OCI-LY7 (cell line): ENCODE measurements around the gene AFDN. TPM values are rescaled to one million over a fixed set of nuclear protein-coding genes. Genes with fewer than 3 reads are reported as not detected.

Experiments
- BruUV-seq: library from RNA; stranded (reverse); fragments of 400-500 nt; replicated peaks from 2 replicates; lab custom pipeline; 2021; lab: Mats Ljungman, UMichigan
- CTCF ChIA-PET: fragments of 300-600 bp; sonication (Branson Sonifier 250); formaldehyde crosslinking; loops from one replicate; lab custom pipeline; 2022; ENCODE audit warnings: antibody characterized with exemption; ENCODE audit not compliant: unreplicated experiment; lab: Charles Lee
- POLR2A ChIA-PET: fragments of 300-600 bp; sonication (Branson Sonifier 250); formaldehyde crosslinking; loops from one replicate; lab custom pipeline; 2022; ENCODE audit warnings: antibody characterized with exemption; lab: Charles Lee
- DNase-seq: peaks from one replicate; pipeline ENCODE4 v3.0.0-alpha.2; 2015; ENCODE audit warnings: low spot score
- H2AFZ ChIP-seq: fragments of 200-600 bp; sonication (generic), shearing (Covaris generic); 2 replicates; pipeline ENCODE4 v1.6.1; 2014; ENCODE audit warnings: mild to moderate bottlenecking, antibody characterized with exemption, low read length, moderate library complexity
- H3K27ac ChIP-seq: fragments of 200-600 bp; sonication (generic); 2 replicates; pipeline ENCODE4 v1.5.1; 2014; ENCODE audit warnings: mixed run types, low read depth, mild to moderate bottlenecking, moderate library complexity, low read length, inconsistent platforms; ENCODE audit not compliant: poor library complexity, severe bottlenecking
- H3K36me3 ChIP-seq: fragments of 200-600 bp; sonication (generic); 2 replicates; pipeline ENCODE4 v1.6.1; 2014; ENCODE audit warnings: mild to moderate bottlenecking, antibody characterized with exemption, low read length, moderate library complexity, mixed read lengths; ENCODE audit not compliant: insufficient read depth
- H3K4me1 ChIP-seq: fragments of 200-600 bp; sonication (generic); 2 replicates; pipeline ENCODE4 v1.5.1; 2014; ENCODE audit warnings: mild to moderate bottlenecking, low read length; ENCODE audit not compliant: insufficient read depth, poor library complexity, severe bottlenecking
- H3K4me2 ChIP-seq: fragments of 200-600 bp; sonication (generic); 2 replicates; pipeline ENCODE4 v1.6.1; 2014; ENCODE audit warnings: mild to moderate bottlenecking, low read length
- H3K4me3 ChIP-seq: fragments of 200-600 bp; sonication (generic); 2 replicates; pipeline ENCODE4 v1.5.1; 2014; ENCODE audit warnings: mild to moderate bottlenecking, low read depth, low read length; ENCODE audit not compliant: poor library complexity, severe bottlenecking
- H3K79me2 ChIP-seq: fragments of 200-600 bp; sonication (generic); 2 replicates; pipeline ENCODE4 v1.6.1; 2016; ENCODE audit warnings: low read depth, mild to moderate bottlenecking, low read length, moderate library complexity, mixed read lengths; ENCODE audit not compliant: insufficient read depth
- H3K9me2 ChIP-seq: fragments of 200-600 bp; sonication (generic); 2 replicates; pipeline ENCODE4 v1.6.1; 2016; ENCODE audit warnings: mild to moderate bottlenecking, low read length, mixed read lengths; ENCODE audit not compliant: insufficient read depth
- H3K9me3 ChIP-seq: fragments of 200-600 bp; sonication (generic); 2 replicates; pipeline ENCODE4 v1.6.1; 2014; ENCODE audit warnings: mild to moderate bottlenecking, mixed run types, low read length, mixed read lengths
- H4K20me1 ChIP-seq: fragments of 200-600 bp; sonication (generic); 2 replicates; pipeline ENCODE4 v1.6.1; 2014; ENCODE audit warnings: mild to moderate bottlenecking, antibody characterized with exemption, low read length, moderate library complexity, mixed read lengths; ENCODE audit not compliant: insufficient read depth
- EZH2phosphoT487 ChIP-seq: fragments of 200-600 bp; sonication (generic); IDR thresholded peaks from 2 replicates; pipeline ENCODE4 v1.6.1; 2018; ENCODE audit warnings: low read depth, borderline replicate concordance, mild to moderate bottlenecking, mixed run types, antibody characterized with exemption, low read length, moderate library complexity, mixed read lengths
- intact Hi-C: fragments of 100-400 bp; cut with micrococcal nuclease; formaldehyde crosslinking; loops from one replicate; pipeline ENCODE4 v1.10.0; 2022; ENCODE audit not compliant: unreplicated experiment
- total RNA-seq, 2 experiments: library from RNA; depleted of rRNA in 1 of 2; stranded (reverse); fragments of >200 nt in 1 of 2; shearing (Covaris generic) in 1 of 2; gene quantifications; 2 replicates each; pipeline ENCODE4 v1.2.3, GENCODE V29; 2014 to 2022
- TF ChIP-seq, protein P1 (sequence below): fragments of 200-600 bp; sonication (generic); conservative IDR thresholded peaks from 2 replicates; pipeline ENCODE4 v1.5.1; 2014; ENCODE audit warnings: mild to moderate bottlenecking, antibody characterized with exemption, low read length, moderate library complexity, mixed read lengths

Gene AFDN
- total RNA-seq, 2 experiments from 2014 or later, result 43.6 to 71.6 TPM

DNA sequence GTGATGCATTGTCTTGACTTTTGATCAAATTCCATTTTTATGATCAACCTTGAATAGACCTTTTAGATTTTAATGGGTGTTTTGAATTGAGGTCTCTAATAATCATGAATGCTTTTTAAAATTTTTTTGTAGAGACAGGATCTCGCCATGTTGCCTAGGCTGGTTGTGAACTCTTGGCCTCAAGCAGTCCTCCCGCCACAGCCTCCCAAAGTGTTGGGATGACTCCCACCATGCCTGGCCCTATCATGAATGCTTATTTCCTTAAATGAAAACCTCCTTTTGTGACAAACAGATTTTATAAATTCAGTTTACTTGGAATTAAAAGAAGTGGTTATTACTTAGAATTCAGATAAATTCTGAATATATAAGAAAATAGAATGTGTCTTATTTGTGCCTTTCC is 110.6 kb downstream of the AFDN start:
- CTCF ChIA-PET, result no interaction called here
- Histone ChIP-seq H3K79me2 (no peaks in the 10 kb centered on the region), H3K4me1 (no peaks in the 10 kb centered on the region), H3K9me2 (no peaks in the 10 kb centered on the region), H2AFZ (no peak overlapping the region), H3K9me3 (no peaks in the 10 kb centered on the region), H3K27ac (no peak overlapping the region), H3K4me2 (no peak overlapping the region), H4K20me1 (0 out of 2 replicates have a peak, but pooled peaks cover 5% of the 10 kb centered on the region), H3K4me3 (no peak overlapping the region), H3K36me3 (no peaks in the 10 kb centered on the region)
- no TSS peak for BruUV-seq
- no peak for TF ChIP-seq EZH2phosphoT487
- POLR2A ChIA-PET, result no interaction called here
- intact Hi-C loops, result no loop called here
- DNase-seq, result no peak

DNA sequence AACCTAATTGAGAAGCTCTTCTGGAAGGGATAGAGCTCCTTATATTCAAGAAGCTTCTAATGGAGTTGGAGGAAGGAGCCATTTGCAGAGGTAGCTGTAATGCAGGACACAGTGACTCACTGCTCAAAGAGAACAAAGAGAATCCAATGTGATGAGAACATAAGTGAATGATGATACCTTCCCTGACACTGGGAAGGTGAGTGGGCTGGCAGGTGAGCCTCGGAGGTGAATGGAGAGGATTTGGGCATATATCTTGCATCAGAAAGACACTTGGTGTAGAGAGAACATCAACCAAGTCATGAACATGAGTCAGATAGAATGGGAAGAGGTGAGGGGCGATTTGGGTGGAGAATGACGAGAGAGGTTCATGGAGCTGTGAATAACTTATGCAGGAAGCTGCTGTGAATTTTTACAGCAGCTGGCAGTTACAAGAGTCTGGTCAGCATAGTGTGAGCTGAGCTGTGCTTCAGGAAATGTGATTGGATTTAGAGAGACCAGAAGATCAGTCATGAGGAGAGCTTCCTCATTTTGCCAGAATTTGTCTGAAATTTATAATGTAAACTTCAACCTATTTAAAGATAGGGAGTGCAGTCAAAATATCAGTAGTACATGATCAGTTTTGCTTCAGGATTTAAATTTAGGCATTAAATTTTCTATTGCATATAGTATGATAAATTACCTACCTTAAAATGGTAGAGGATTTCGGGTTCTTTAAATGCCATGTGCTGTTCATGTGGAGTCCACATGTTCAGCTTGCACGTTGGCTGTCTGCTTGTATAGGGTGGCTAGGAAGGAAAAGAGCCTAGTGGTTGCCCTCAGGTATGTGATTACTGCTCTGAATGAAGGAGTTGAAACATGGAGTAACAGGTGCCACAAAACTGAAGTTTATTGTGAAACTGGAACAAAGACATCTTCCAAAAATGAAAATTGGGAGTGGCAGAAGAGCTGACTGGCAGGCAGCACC is 111.5 kb downstream of the AFDN start:
- intact Hi-C loops, result no loop called here
- Histone ChIP-seq H3K4me2 (no peak overlapping the region), H3K36me3 (no peaks in the 10 kb centered on the region), H3K79me2 (no peaks in the 10 kb centered on the region), H3K4me1 (no peaks in the 10 kb centered on the region), H3K27ac (no peak overlapping the region), H3K9me3 (no peaks in the 10 kb centered on the region), H4K20me1 (0 out of 2 replicates have a peak, but pooled peaks cover 5% of the 10 kb centered on the region), H3K9me2 (no peaks in the 10 kb centered on the region), H2AFZ (no peak overlapping the region), H3K4me3 (no peak overlapping the region)
- BruUV-seq, result no TSS peak
- DNase-seq, result no peak
- TF ChIP-seq, protein P1, sequence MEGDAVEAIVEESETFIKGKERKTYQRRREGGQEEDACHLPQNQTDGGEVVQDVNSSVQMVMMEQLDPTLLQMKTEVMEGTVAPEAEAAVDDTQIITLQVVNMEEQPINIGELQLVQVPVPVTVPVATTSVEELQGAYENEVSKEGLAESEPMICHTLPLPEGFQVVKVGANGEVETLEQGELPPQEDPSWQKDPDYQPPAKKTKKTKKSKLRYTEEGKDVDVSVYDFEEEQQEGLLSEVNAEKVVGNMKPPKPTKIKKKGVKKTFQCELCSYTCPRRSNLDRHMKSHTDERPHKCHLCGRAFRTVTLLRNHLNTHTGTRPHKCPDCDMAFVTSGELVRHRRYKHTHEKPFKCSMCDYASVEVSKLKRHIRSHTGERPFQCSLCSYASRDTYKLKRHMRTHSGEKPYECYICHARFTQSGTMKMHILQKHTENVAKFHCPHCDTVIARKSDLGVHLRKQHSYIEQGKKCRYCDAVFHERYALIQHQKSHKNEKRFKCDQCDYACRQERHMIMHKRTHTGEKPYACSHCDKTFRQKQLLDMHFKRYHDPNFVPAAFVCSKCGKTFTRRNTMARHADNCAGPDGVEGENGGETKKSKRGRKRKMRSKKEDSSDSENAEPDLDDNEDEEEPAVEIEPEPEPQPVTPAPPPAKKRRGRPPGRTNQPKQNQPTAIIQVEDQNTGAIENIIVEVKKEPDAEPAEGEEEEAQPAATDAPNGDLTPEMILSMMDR, result no peak
- no peak for TF ChIP-seq EZH2phosphoT487
- ChIA-PET CTCF (no interaction called here), POLR2A (interaction anchor here (0.6 kb wide), 1 partner anchor 12 kb away, joined by 3 read pairs; no protein-coding TSS in a partner anchor)

DNA sequence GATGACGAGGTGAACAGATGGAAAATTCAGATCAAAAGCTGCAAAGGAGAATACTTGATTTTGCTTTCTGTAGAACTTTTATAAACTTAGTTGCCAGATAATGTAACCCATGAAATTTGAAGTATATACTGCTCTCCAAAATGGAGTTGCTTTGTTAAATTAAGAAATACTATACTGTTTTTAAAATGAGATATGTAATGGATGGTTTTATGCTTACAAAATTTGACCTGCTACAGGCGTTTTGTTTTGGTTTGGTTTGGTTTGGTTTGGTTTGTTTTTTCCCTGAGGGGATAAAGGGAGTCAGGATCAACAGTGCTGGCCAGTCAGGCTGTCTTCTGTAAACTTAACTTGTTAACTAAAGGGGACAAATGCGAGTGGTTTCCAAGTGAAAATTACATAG is 115.1 kb downstream of the AFDN start:
- intact Hi-C loops, result no loop called here
- Histone ChIP-seq H3K4me1 (no peaks in the 10 kb centered on the region), H2AFZ (no peak overlapping the region), H3K4me3 (no peak overlapping the region), H3K27ac (no peak overlapping the region), H3K79me2 (no peaks in the 10 kb centered on the region), H3K9me2 (no peaks in the 10 kb centered on the region), H3K9me3 (no peaks in the 10 kb centered on the region), H3K4me2 (no peak overlapping the region), H4K20me1 (no peaks in the 10 kb centered on the region), H3K36me3 (peaks cover 8% of the 10 kb centered on the region; the same call in 1 of the 2 replicates)
- TF ChIP-seq, protein P1, result no peak
- no peak for TF ChIP-seq EZH2phosphoT487
- CTCF ChIA-PET, result no interaction called here
- DNase-seq, result no peak
- POLR2A ChIA-PET, result no interaction called here
- no TSS peak for BruUV-seq
